ENCODE data around the gene CDSN. TPM values are rescaled to one million over a fixed set of nuclear protein-coding genes. Genes with fewer than 3 reads are reported as not detected.
"Not testable (repeated sequence)": the region's sequence is repeated elsewhere in the genome, so short reads cannot be mapped to it uniquely, and the experiment has no call there.

CDSN gene
- total RNA-seq, 4 donors from 2014 or later: not detected

DNA sequence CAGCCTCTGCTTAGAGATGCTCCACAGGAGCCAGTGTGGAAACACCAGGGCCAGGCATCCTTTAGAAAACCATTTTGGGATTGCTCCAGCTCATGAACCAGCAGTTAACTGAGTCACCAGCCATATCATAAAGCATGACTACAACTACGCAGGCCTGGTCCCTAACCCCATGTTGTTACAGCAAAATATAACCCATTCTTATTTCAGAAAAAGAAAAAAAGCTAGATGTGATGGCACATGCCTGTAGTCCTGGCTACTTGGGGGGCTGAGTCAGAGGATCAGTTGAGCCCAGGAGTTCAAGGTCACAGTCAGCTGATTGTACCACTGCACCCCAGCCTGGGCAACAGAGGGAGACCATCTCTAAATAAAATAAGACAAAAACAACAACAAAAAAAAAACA lies 44.7 kb downstream of the CDSN start:
- 94% methylated on average over 1 of the region's 1 CpG for WGBS
- no peak overlapping the region for H3K4me3 ChIP-seq
- H3K27ac ChIP-seq (replicated peaks in 1 of 4): no peak overlapping the region
- TF ChIP-seq, protein P1, sequence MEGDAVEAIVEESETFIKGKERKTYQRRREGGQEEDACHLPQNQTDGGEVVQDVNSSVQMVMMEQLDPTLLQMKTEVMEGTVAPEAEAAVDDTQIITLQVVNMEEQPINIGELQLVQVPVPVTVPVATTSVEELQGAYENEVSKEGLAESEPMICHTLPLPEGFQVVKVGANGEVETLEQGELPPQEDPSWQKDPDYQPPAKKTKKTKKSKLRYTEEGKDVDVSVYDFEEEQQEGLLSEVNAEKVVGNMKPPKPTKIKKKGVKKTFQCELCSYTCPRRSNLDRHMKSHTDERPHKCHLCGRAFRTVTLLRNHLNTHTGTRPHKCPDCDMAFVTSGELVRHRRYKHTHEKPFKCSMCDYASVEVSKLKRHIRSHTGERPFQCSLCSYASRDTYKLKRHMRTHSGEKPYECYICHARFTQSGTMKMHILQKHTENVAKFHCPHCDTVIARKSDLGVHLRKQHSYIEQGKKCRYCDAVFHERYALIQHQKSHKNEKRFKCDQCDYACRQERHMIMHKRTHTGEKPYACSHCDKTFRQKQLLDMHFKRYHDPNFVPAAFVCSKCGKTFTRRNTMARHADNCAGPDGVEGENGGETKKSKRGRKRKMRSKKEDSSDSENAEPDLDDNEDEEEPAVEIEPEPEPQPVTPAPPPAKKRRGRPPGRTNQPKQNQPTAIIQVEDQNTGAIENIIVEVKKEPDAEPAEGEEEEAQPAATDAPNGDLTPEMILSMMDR (IDR thresholded peaks at IDR 0.05): no peak
- TF ChIP-seq POLR2AphosphoS5 (IDR thresholded peaks at IDR 0.05): no peak
- TF ChIP-seq POLR2A (IDR thresholded peaks at IDR 0.05; ENCODE audit: low read depth): no peak
- TF ChIP-seq EP300 (IDR thresholded peaks at IDR 0.05): no peak
- H3K9me3 ChIP-seq: no peaks in the 10 kb centered on the region
- peaks cover 0 to 1% (median 0%) of the 10 kb centered on the region in 4 donors for H3K27me3 ChIP-seq
- intact Hi-C loops (cut with DNase I): no loop called here
- no peak for DNase-seq (ENCODE audit: extremely low spot score)
- H3K36me3 ChIP-seq: no peaks in the 10 kb centered on the region
- H3K4me1 ChIP-seq: peaks cover 9 to 28% (median 24%) of the 10 kb centered on the region in 4 donors

DNA sequence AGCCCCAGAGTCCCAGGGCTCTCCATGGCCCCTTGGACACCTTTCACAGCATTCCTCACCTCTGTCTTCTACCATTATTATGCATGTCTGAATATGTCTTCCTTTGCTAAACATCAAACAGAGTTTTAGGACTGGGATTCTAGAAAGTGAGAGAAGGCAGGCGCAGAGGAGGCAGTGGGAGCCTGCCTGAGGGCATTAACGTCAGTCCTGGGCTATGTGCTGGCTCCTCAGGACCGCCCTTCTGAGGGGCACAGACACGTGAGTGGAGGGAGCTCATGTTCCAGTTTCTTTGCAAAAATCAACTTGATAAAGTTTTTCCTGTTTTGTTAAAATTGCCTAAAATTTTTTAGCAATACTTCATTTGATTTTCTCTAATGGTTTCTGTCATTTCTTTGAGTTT lies 45.8 kb downstream of the CDSN start:
- TF ChIP-seq EP300 (IDR thresholded peaks at IDR 0.05) (no peak), POLR2A (IDR thresholded peaks at IDR 0.05; ENCODE audit: low read depth) (no peak), POLR2AphosphoS5 (IDR thresholded peaks at IDR 0.05) (no peak)
- TF ChIP-seq, protein P1 (IDR thresholded peaks at IDR 0.05): no peak
- Histone ChIP-seq H3K27me3 (no peaks in the 10 kb centered on the region), H3K36me3 (no peaks in the 10 kb centered on the region), H3K27ac (replicated peaks in 1 of 4) (no peak overlapping the region), H3K4me3 (no peak overlapping the region), H3K4me1 (peaks cover 6 to 21% (median 20%) of the 10 kb centered on the region in 4 donors), H3K9me3 (no peaks in the 10 kb centered on the region)
- intact Hi-C loops (cut with DNase I): no loop called here
- no peak for DNase-seq (ENCODE audit: extremely low spot score)
- WGBS: 88% methylated on average over 4 of the region's 4 CpGs

DNA sequence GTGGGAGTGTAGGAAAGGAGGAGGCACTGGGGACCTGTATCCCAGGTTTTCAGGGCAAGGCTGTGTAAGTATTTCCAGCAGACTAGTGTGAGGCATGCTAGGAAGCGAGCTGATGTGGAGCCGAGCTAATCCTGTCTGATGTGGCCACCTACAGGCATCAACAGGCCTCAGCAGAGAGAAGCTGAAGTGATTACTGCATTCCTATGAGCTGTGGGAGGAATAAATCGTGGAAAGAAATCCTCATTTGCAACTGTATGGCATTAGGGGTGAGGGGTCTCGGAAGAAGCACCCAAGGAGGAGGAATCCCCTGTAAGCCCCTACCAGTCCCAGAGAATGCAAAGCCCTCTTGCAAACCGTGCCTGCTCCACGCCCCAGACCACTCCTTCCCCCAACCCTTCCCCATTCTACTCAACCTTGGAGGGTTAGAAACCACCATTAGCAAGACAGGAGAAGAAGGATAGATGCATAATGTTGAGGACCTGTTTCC lies 49.5 kb downstream of the CDSN start:
- H3K27ac ChIP-seq (replicated peaks in 1 of 4): no peak overlapping the region

GRCh38 chr6:31068669-31069340 lies 51.4 kb downstream of the CDSN start:
- no peak overlapping the region for H3K27ac ChIP-seq (replicated peaks in 1 of 4)
- intact Hi-C loops (cut with DNase I): no loop called here

More for the DNA sequence above, 49.5 kb downstream of the CDSN start:
- H3K4me3 ChIP-seq: no peak overlapping the region
- peaks cover 0 to 5% (median 0%) of the 10 kb centered on the region in 4 donors for H3K27me3 ChIP-seq
- WGBS: 44% methylated on average over 6 of the region's 6 CpGs
- intact Hi-C loops (cut with DNase I): no loop called here
- no peaks in the 10 kb centered on the region for H3K9me3 ChIP-seq
- peaks cover 6 to 22% (median 18%) of the 10 kb centered on the region in 4 donors for H3K4me1 ChIP-seq
- TF ChIP-seq, protein P1 (IDR thresholded peaks at IDR 0.05): peak; percentile 27 to 39 (median 28)
- TF ChIP-seq POLR2A (IDR thresholded peaks at IDR 0.05; ENCODE audit: low read depth) (no peak), EP300 (IDR thresholded peaks at IDR 0.05) (no peak)
- DNase-seq (ENCODE audit: extremely low spot score): no peak
- H3K36me3 ChIP-seq: no peaks in the 10 kb centered on the region

DNA sequence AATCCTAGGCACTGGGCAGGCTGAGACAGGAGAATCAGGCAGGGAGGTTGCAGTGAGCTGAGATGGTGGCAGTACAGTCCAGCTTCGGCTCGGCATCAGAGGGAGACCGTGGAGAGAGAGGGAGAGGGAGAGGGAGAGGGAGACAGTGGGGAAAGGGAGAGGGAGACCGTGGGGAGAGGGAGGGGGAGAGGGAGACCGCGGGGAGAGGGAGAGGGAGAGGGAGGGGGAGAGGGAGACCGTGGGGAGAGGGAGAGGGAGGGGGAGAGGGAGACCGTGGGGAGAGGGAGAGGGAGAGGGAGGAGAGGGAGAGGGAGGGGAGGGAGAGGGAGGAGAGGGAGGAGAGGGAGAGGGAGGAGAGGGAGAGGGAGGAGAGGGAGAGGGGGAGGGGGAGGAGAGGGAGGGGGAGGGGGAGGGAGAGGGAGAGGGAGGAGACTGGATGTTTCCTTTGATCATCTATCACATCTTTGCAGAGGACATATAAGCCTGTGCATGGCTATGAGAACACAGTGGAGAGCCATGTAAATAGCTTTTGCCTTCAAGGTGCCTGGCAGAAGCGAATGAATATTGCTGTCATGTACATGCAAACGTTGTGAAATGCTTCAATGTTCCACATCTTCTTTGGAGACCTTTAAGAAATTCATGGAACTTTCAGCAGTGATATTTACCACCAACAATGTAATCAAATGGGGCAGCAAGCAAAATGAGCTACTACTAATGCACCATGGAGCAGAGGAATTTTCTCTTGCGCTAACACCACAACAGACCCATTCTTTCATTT lies 52.2 kb downstream of the CDSN start:
- WGBS: 79% methylated on average over 5 of the region's 11 CpGs
- H3K27me3 ChIP-seq: peaks cover 0 to 12% (median 0%) of the 10 kb centered on the region in 4 donors

More at GRCh38 chr6:31068669-31069340, 51.4 kb downstream of the CDSN start:
- 64% methylated on average over 13 of the region's 13 CpGs for WGBS
- Histone ChIP-seq H3K9me3 (no peaks in the 10 kb centered on the region), H3K27me3 (peaks cover 0 to 12% (median 0%) of the 10 kb centered on the region in 4 donors), H3K4me1 (peaks cover 6 to 22% (median 18%) of the 10 kb centered on the region in 4 donors), H3K36me3 (no peaks in the 10 kb centered on the region), H3K4me3 (no peak overlapping the region)
- DNase-seq (ENCODE audit: extremely low spot score): no peak
- no peak for TF ChIP-seq POLR2AphosphoS5 (IDR thresholded peaks at IDR 0.05)
- TF ChIP-seq, protein P1 (IDR thresholded peaks at IDR 0.05): peak; percentile 70 to 89 (median 78)

DNA sequence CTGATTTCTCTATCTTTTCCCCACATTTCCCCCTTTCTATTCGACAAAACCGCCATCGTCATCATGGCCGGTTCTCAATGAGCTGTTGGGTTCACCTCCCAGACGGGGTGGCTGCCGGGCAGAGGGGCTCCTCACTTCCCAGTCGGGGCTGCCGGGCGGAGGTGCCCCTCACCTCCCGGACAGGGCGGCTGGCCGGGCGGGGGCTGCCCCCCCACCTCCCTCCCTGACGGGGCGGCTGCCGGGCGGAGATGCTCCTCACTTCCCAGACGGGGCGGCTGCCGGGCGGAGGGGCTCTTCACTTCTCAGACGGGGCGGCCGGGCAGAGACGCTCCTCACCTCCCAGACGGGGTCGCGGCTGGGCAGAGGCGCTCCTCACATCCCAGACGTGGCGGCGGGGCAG lies 53.2 kb downstream of the CDSN start:
- intact Hi-C loops (cut with DNase I); DNase-seq (ENCODE audit: extremely low spot score); H3K27ac ChIP-seq (replicated peaks in 1 of 4); H3K4me3 ChIP-seq; H3K4me1 ChIP-seq; H3K9me3 ChIP-seq; H3K36me3 ChIP-seq: not testable (repeated sequence)
- peaks cover 0 to 16% (median 0%) of the 10 kb centered on the region in 4 donors for H3K27me3 ChIP-seq
- WGBS: 93% methylated on average over 13 of the region's 32 CpGs

More for the DNA sequence above, 52.2 kb downstream of the CDSN start:
- intact Hi-C loops (cut with DNase I); H3K4me3 ChIP-seq; DNase-seq (ENCODE audit: extremely low spot score); H3K9me3 ChIP-seq; H3K27ac ChIP-seq (replicated peaks in 1 of 4); H3K36me3 ChIP-seq: not testable (repeated sequence)
- peaks cover 5 to 15% (median 11%) of the 10 kb centered on the region in 4 donors for H3K4me1 ChIP-seq

Measured in esophagus muscularis mucosa (tissue), 4 donors.